H1 (cell line): Measurements from ENCODE around the gene TAF3. TPM values are rescaled to one million over a fixed set of nuclear protein-coding genes. Genes with fewer than 3 reads are reported as not detected.

ENCODE experiments used
- CTCF ChIA-PET: fragments of 300-600 bp; sonication (Branson Sonifier 250); formaldehyde crosslinking; loops from one replicate; lab custom pipeline; 2021; ENCODE audit not compliant: partially characterized antibody; lab: Charles Lee
- POLR2A ChIA-PET: fragments of 300-600 bp; sonication (Branson Sonifier 250); formaldehyde crosslinking; loops from one replicate; lab custom pipeline; 2021; ENCODE audit warnings: inconsistent platforms; ENCODE audit not compliant: partially characterized antibody; lab: Charles Lee
- DNase-seq, 2 experiments: peaks; one replicate each; pipeline versions ENCODE4 v3.0.0 to v3.0.0-alpha.2; 2010 to 2022; ENCODE audit warnings: low spot score in 2 of 2, low read depth in 1 of 2, mixed read lengths in 1 of 2
- FAIRE-seq: peaks from 2 replicates; lab custom pipeline; 2011; peaks lifted over from hg19 to GRCh38; lab: Jason Lieb, UNC
- H2AFZ ChIP-seq: 2 replicates; pipeline ENCODE4 v1.8.1; 2012; ENCODE audit warnings: low read length, inconsistent platforms
- H2AK5ac ChIP-seq: 2 replicates; pipeline ENCODE4 v1.6.1; 2013; ENCODE audit warnings: low read depth, low read length
- H2BK120ac ChIP-seq: replicated peaks from 2 replicates; pipeline ENCODE3; 2013; ENCODE audit warnings: low read depth, low read length, inconsistent platforms
- H2BK12ac ChIP-seq: 2 replicates; pipeline ENCODE4 v1.6.1; 2013; ENCODE audit warnings: low read depth, low read length
- H2BK15ac ChIP-seq: 2 replicates; pipeline ENCODE4 v1.6.1; 2013; ENCODE audit warnings: low read length
- H2BK20ac ChIP-seq: 2 replicates; pipeline ENCODE4 v1.6.1; 2013; ENCODE audit warnings: low read length
- H2BK5ac ChIP-seq: 2 replicates; pipeline ENCODE4 v1.6.1; 2013; ENCODE audit warnings: low read depth, low read length
- H3K14ac ChIP-seq: 2 replicates; pipeline ENCODE4 v1.6.1; 2013; ENCODE audit warnings: inconsistent platforms; ENCODE audit not compliant: insufficient read length
- H3K18ac ChIP-seq: 2 replicates; pipeline ENCODE4 v1.6.1; 2013; ENCODE audit warnings: low read length; ENCODE audit errors: extremely low read depth
- H3K23ac ChIP-seq: 2 replicates; pipeline ENCODE4 v1.6.1; 2013; ENCODE audit warnings: inconsistent platforms; ENCODE audit not compliant: insufficient read length
- H3K23me2 ChIP-seq: 2 replicates; pipeline ENCODE4 v1.6.1; 2013; ENCODE audit warnings: low read depth, low read length
- H3K27ac ChIP-seq: 2 replicates; pipeline ENCODE4 v1.6.1; 2011; ENCODE audit warnings: low read depth, low read length, inconsistent platforms
- H3K27me3 ChIP-seq, 4 experiments: replicated peaks in 1 of 4; 1 replicate in 1 of 4; 2 replicates in 3 of 4; pipeline versions ENCODE4 v1.6.1 to v1.8.1; 2011 to 2013; ENCODE audit warnings: low read length in 3 of 4, mild to moderate bottlenecking in 3 of 4, inconsistent platforms in 2 of 4, mixed read lengths in 2 of 4, moderate library complexity in 1 of 4; ENCODE audit not compliant: control insufficient read depth in 3 of 4, insufficient read depth in 3 of 4; ENCODE audit errors: extremely low read depth in 1 of 4
- H3K36me3 ChIP-seq, 4 experiments: 2 replicates each; pipeline versions ENCODE4 v1.6.1 to v1.8.1; 2011 to 2013; ENCODE audit warnings: mild to moderate bottlenecking in 4 of 4, low read length in 3 of 4, moderate library complexity in 2 of 4, control low read depth in 1 of 4, inconsistent platforms in 1 of 4; ENCODE audit not compliant: insufficient read depth in 4 of 4, control insufficient read depth in 2 of 4
- H3K4ac ChIP-seq: replicated peaks from 2 replicates; pipeline ENCODE3; 2013; ENCODE audit warnings: low read length, low read depth, mixed read lengths, inconsistent platforms; ENCODE audit not compliant: insufficient read length
- H3K4me1 ChIP-seq, 4 experiments: replicated peaks in 1 of 4; 1 replicate in 1 of 4; 2 replicates in 3 of 4; pipeline versions ENCODE4 v1.6.1 to v1.8.1; 2011 to 2013; ENCODE audit warnings: low read length in 3 of 4, inconsistent platforms in 2 of 4, mixed read lengths in 1 of 4; ENCODE audit not compliant: insufficient read depth in 4 of 4, control insufficient read depth in 3 of 4
- H3K4me2 ChIP-seq, 2 experiments: 2 replicates each; pipeline versions ENCODE4 v1.6.1 to v1.8.1; 2011 to 2013; ENCODE audit warnings: low read depth in 2 of 2, low read length in 2 of 2, control low read depth in 1 of 2, inconsistent platforms in 1 of 2, mild to moderate bottlenecking in 1 of 2; ENCODE audit not compliant: insufficient read depth in 1 of 2
- H3K4me3 ChIP-seq, 4 experiments: fragments of 200-600, 300-600 bp in 1 of 4; sonication (generic), shearing (Covaris generic), sonication (Bioruptor Twin) in 1 of 4; 2 replicates each; pipeline versions ENCODE4 v1.5.1 to v1.8.1; 2011 to 2016; ENCODE audit warnings: low read length in 4 of 4, low read depth in 3 of 4, control low read depth in 2 of 4, inconsistent platforms in 2 of 4, mild to moderate bottlenecking in 2 of 4, mixed read lengths in 1 of 4, moderate library complexity in 1 of 4; ENCODE audit not compliant: insufficient read depth in 2 of 4; ENCODE audit errors: extremely low read depth in 1 of 4
- H3K56ac ChIP-seq: replicated peaks from 2 replicates; pipeline ENCODE3; 2013; ENCODE audit warnings: low read depth, mild to moderate bottlenecking, mixed read lengths, low read length, inconsistent platforms; ENCODE audit not compliant: insufficient read length
- H3K79me1 ChIP-seq: 2 replicates; pipeline ENCODE4 v1.6.1; 2013; ENCODE audit warnings: low read depth, low read length, control low read depth
- H3K79me2 ChIP-seq, 2 experiments: 2 replicates each; pipeline versions ENCODE4 v1.6.1 to v1.8.1; 2012 to 2013; ENCODE audit warnings: low read length in 2 of 2, mild to moderate bottlenecking in 2 of 2, inconsistent platforms in 1 of 2; ENCODE audit not compliant: insufficient read depth in 2 of 2, control insufficient read depth in 1 of 2
- H3K9ac ChIP-seq, 4 experiments: replicated peaks in 1 of 4; 1 replicate in 1 of 4; 2 replicates in 3 of 4; pipeline versions ENCODE4 v1.6.1 to v1.8.1; 2011 to 2013; ENCODE audit warnings: low read depth in 3 of 4, low read length in 3 of 4, control low read depth in 2 of 4, mild to moderate bottlenecking in 2 of 4, moderate library complexity in 2 of 4, inconsistent platforms in 1 of 4; ENCODE audit errors: extremely low read depth in 1 of 4
- H3K9me3 ChIP-seq, 2 experiments: 2 replicates each; pipeline versions ENCODE4 v1.6.1 to v1.8.1; 2012 to 2013; ENCODE audit warnings: mild to moderate bottlenecking in 2 of 2, moderate library complexity in 2 of 2, control low read depth in 1 of 2, inconsistent platforms in 1 of 2, low read depth in 1 of 2, low read length in 1 of 2, mixed read lengths in 1 of 2; ENCODE audit not compliant: insufficient read depth in 2 of 2
- H4K20me1 ChIP-seq, 2 experiments: replicated peaks in 1 of 2; 2 replicates each; pipeline versions ENCODE3 to v1.8.1; 2011 to 2013; ENCODE audit warnings: inconsistent platforms in 2 of 2, low read length in 2 of 2, mild to moderate bottlenecking in 1 of 2; ENCODE audit not compliant: insufficient read depth in 2 of 2, control insufficient read depth in 1 of 2
- H4K5ac ChIP-seq: 2 replicates; pipeline ENCODE4 v1.6.1; 2013; ENCODE audit warnings: low read length, low read depth, mixed read lengths, inconsistent platforms; ENCODE audit not compliant: insufficient read length
- H4K8ac ChIP-seq: 2 replicates; pipeline ENCODE4 v1.8.0; 2013; ENCODE audit warnings: mild to moderate bottlenecking, moderate library complexity, low read length, inconsistent platforms; ENCODE audit not compliant: insufficient read depth; ENCODE audit errors: extremely low read depth
- H4K91ac ChIP-seq: replicated peaks from 2 replicates; pipeline ENCODE3; 2013; ENCODE audit warnings: low read length, mixed read lengths, inconsistent platforms; ENCODE audit not compliant: insufficient read length
- ASH2L ChIP-seq: fragments of 200-600, 300-600 bp; sonication (generic); IDR thresholded peaks from one replicate; pipeline ENCODE4 v1.7.1; 2017; ENCODE audit warnings: low read length
- CHD2 ChIP-seq: IDR thresholded peaks from 2 replicates; pipeline ENCODE4 v1.6.1; 2012; ENCODE audit warnings: low read length, improper control_type of control experiment
- CTCF ChIP-seq, 3 experiments: IDR thresholded peaks; 1 replicate in 2 of 3; 2 replicates in 1 of 3; pipeline versions ENCODE4 v1.5.1 to v1.6.1; 2011; ENCODE audit warnings: low read length in 3 of 3, mild to moderate bottlenecking in 3 of 3, inconsistent platforms in 2 of 3, low read depth in 1 of 3, moderate library complexity in 1 of 3; ENCODE audit not compliant: insufficient read depth in 1 of 3; ENCODE audit errors: control extremely low read depth in 1 of 3
- GTF2F1 ChIP-seq: IDR thresholded peaks from 2 replicates; pipeline ENCODE4 v1.6.1; 2012; ENCODE audit warnings: low read depth, low read length, improper control_type of control experiment, borderline replicate concordance
- HDAC2 ChIP-seq, 2 experiments: fragments of 300-600 bp in 1 of 2; sonication (generic) in 1 of 2; IDR thresholded peaks; 2 replicates each; pipeline ENCODE4 v1.6.1; 2011 to 2012; ENCODE audit warnings: low read depth in 2 of 2, low read length in 2 of 2, mild to moderate bottlenecking in 2 of 2, moderate library complexity in 2 of 2, borderline replicate concordance in 1 of 2, inconsistent platforms in 1 of 2
- KDM1A ChIP-seq: fragments of 200-600, 300-600 bp; sonication (generic); IDR thresholded peaks from 2 replicates; pipeline ENCODE4 v1.7.1; 2016; ENCODE audit warnings: mild to moderate bottlenecking, low read length, borderline replicate concordance
- NRF1 ChIP-seq: IDR thresholded peaks from 2 replicates; pipeline ENCODE4 v1.6.1; 2011; ENCODE audit warnings: mild to moderate bottlenecking, low read depth, low read length, improper control_type of control experiment
- RXRA ChIP-seq: IDR thresholded peaks from 2 replicates; pipeline ENCODE4 v1.6.1; 2011; ENCODE audit warnings: low read depth, mild to moderate bottlenecking, low read length, moderate library complexity; ENCODE audit not compliant: insufficient read depth
- WGBS, 2 experiments: shearing (Covaris generic) in 1 of 2; methylation state at CpG; one replicate each; pipeline versions ENCODE4 v1.1.6 to v1.1.7; 2013 to 2015; ENCODE audit warnings: low lambda C conversion rate in 2 of 2, mixed read lengths in 2 of 2, inconsistent platforms in 1 of 2, low coverage in 1 of 2, missing lambda C conversion rate in 1 of 2; ENCODE audit not compliant: insufficient replicate concordance in 2 of 2, insufficient coverage in 1 of 2, insufficient read length in 1 of 2; ENCODE audit errors: extremely low coverage in 1 of 2, missing lambda C conversion rate in 1 of 2; 5-methylcytosine and 5-hydroxymethylcytosine counted together
- polyA plus RNA-seq, 7 experiments: library from polyadenylated mRNA; depleted of rRNA in 3 of 7; stranded (reverse) in 5 of 7; unstranded in 2 of 7; fragments of >200 nt in 5 of 7; fragments of 200-250 nt in 2 of 7; gene quantifications; 1 replicate in 5 of 7; 2 replicates in 1 of 7; 4 replicates in 1 of 7; pipeline versions ENCODE4 v1.2.1 to v1.2.3, GENCODE V29; 2011 to 2013; ENCODE audit warnings: missing spikeins in 2 of 7, mixed read lengths in 2 of 7
- total RNA-seq: library from RNA; stranded (reverse); fragmentation: NEBNext Ultra II Directional; extraction: Animal tissue kit (Norgen Biotek cat#: 25700); gene quantifications from 2 replicates; pipeline ENCODE4 v1.2.1, GENCODE V29; 2021

Gene TAF3
- total and polyA plus RNA-seq, 2 of the 8 experiments (the other 6 are each of a cell fraction or from before 2014, with no cell fraction given) = 1.5 to 11.2 TPM

DNA sequence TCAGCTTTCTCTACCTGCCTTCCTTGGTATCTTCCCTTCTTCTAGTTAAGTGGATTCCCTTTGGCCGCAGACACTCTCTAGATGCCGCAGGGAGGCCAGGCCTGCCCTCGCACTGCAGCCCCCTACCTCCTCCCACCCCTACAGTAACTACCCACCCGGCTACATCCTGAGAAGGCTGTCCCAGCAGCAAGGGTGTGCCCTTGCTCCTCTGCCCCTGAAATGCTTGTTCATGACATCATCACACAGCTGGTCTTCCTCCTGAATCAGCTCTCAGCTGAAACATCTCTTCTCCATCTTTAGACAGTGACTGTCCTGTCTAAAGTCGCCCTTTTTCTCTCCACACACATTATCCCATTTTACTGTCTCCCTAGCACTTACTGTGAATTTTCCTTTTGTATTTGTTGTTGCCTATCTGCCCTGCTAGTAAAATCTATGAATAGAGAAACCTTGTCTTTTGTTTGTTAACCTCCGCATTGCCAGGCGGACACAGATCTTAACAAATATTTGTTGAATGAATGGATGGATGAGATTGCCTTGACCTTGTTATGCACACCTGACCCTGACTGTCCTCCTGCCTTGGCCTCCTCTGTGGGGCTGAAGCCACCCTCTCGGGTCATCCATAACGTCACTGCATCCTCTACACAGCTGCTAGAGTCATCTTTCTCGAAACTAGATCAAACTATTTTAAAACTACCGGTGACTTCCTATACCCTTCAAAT lies 127.3 kb downstream of the TAF3 start:
- Histone ChIP-seq H2AFZ (no peak overlapping the region), H3K4me1 (peaks cover 0 to 15% (median 11%) of the 10 kb centered on the region in 4 experiments; a peak in 5 of 7 replicates), H2AK5ac (no peak overlapping the region; the same call in 1 of the 2 replicates), H3K27me3 (no peaks in the 10 kb centered on the region), H3K18ac (no peak overlapping the region), H3K14ac (no peak overlapping the region), H3K23ac (no peak overlapping the region), H3K4ac (no peak overlapping the region), H3K79me2 (peaks cover 0 to 3% of the 10 kb centered on the region in 2 experiments; a peak in 2 of 4 replicates), H3K36me3 (no peaks in the 10 kb centered on the region), H2BK20ac (no peak overlapping the region), H3K56ac (no peak overlapping the region), H4K8ac (no peak overlapping the region; the same call in 1 of the 2 replicates), H3K9ac (no peak overlapping the region), H3K27ac (no peak overlapping the region), H4K20me1 (peaks cover 0 to 2% of the 10 kb centered on the region in 2 experiments), H3K4me2 (no peak overlapping the region), H3K9me3 (no peaks in the 10 kb centered on the region), H2BK5ac (no peak overlapping the region), H4K91ac (no peak overlapping the region), H2BK120ac (no peak overlapping the region), H2BK12ac (no peak overlapping the region; the same call in none of the 2 replicates), H2BK15ac (0 out of 2 replicates have a peak overlapping the region, but pooled peaks have one; percentile 40), H3K23me2 (no peaks in the 10 kb centered on the region; the same call in 1 of the 2 replicates), H3K4me3 (no peak overlapping the region), H3K79me1 (no peaks in the 10 kb centered on the region; the same call in 1 of the 2 replicates), H4K5ac (no peak overlapping the region)
- TF ChIP-seq GTF2F1 = no peak
- TF ChIP-seq RXRA = no peak
- no peak for TF ChIP-seq ASH2L
- TF ChIP-seq CTCF (IDR thresholded peaks at IDR 0.05; ENCODE audit: control extremely low read depth in 1 of 3, insufficient read depth in 1 of 3, low read depth in 1 of 3, low read length in 3 of 3) = no peak
- TF ChIP-seq KDM1A = no peak
- TF ChIP-seq CHD2 = no peak
- no peak for TF ChIP-seq HDAC2 (IDR thresholded peaks at IDR 0.05; ENCODE audit: borderline replicate concordance in 1 of 2, low read depth in 2 of 2, low read length in 2 of 2)
- TF ChIP-seq NRF1 = no peak
- 85% methylated on average over 10 of the region's 11 CpGs; no CpG with 5 or more reads in 1 of the 2 experiments for WGBS, 2 experiments
- FAIRE-seq (no peak), DNase-seq (no peak)
- ChIA-PET CTCF (no interaction called here), POLR2A (no interaction called here)
